KBM-7 (cell line): ENCODE measurements around the gene NBEA.

Source experiments
- DNase-seq: peaks from one replicate; pipeline ENCODE4 v3.0.0-alpha.2; 2015
- in situ Hi-C: fragments of 300-500 bp; cut with MboI; formaldehyde crosslinking; loops from 2 replicates; pipeline ENCODE4 v1.14.3; 2020; ENCODE audit warnings: low sequenced_read_pairs, low pct_unique_long_range_greater_than_20kb, mixed read lengths

Gene NBEA

DNA sequence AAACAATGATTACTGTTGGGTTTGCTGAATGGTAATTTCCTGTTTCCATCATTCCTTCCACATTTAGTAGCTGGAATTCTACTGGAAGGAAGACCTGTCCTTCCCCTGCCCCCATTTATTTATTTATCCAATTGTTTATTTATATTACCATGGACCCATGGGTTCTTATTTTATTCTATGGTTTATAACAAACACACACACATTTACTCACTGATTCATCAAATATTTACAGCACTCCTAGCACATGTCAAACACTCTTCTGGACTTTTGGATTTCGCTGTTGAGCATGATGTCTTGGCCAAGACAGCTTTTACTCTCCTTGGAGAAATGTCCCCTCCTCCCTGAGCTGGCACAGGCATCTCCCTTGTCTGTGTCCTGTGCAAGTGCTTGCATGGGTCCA, 762.3 kb downstream of the NBEA start:
- in situ Hi-C loops = no loop called here
- no peak for DNase-seq

DNA sequence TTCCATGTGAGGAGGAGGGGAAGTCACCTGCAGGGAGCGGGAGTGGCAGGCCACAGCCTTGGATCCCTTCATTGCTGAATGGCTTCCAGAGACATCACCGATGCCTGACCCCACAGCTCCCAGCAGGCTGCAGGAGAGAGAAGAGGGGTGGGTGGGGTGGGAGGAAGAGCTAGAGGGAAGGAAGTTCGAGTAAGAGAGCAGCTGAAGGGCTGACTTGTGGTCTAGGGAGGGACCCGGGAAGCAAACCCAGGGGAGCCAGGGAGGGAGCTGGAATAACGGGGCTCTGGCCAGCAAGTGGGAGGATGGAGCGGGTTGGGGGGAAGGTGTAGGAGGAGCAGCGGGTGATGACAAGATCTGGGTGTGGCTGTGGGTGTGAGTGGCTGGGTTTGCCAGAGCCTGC, 764.2 kb downstream of the NBEA start:
- in situ Hi-C loops = no loop called here
- no peak for DNase-seq

DNA sequence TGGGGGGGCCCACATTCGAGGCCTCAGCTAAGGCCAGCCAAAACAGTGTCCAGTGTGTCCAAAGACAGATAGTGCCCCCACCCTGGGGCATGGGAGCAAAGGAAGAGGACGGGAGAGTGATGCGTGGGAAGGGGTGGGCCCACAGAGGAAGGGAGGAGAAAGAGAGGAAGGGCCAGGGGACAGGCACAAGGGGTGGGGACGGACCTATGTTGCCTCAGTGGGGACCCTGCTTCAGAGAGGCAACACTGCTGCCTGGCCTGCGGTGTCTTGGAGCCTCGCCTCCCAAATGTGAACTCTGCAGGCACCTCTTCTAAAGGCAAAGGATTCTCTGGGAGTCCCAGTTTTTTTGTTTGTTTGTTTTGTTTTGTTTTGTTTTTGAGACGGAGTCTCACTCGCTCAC, 764.7 kb downstream of the NBEA start:
- no peak for DNase-seq
- in situ Hi-C loops = no loop called here

DNA sequence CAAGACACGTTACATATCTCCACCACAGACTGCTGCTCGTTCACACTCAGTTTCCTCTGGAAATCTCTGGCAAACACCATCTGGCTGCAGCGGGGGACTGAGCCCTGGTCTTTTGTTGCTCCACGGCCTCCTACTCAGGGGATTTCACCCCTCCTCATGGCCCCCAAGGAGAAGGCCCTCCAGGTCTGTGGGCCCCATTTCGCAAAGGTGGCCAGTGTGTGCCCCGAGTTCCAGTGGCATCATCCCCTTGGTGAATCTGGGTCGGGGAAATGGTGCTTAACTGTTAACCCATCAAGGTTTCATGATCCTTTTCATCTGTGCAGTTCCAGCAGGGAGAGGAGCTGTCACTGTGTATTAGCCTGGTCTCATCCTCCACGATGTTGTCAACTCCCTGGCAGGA, 769.8 kb downstream of the NBEA start:
- in situ Hi-C loops = no loop called here
- DNase-seq = no peak

DNA sequence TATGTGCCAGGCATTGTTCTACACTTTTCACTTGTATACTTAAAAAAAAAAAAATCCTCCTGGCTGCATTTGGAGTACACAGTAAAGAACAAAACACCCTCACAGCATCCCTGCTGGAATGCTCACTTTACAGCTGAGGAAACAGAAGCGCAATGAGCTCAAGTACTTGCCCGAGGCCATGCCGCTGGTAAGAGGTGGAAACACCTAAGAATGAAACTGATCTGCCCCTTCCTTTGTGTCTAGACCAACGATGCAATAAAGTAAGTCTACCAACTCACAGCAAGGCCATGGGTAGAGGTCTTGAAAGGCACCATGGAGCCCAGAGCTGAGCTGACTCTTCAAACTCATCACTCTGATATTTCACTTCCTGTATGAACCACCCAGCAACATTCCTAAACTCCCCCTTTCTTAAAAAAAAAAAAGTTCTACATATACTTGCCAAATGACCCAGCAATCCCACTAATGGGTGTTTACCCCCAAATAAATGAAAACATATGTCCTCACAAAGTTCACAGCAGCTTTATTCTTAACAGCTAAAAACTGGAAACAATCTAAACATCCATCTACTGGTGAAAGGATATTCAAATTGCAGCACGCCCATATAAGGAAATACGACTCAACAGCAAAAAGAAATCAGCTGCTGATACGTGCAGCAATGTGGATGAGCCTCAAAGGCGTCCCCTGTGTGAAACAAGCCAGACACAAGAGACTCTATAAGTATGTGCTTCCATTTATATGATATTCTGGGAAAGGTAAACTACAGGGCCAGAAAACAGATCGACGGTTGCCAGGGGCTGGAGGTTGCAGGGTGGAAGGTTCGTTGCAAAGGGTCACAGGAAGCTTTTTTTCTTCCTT, 771.1 kb downstream of the NBEA start:
- in situ Hi-C loops = no loop called here
- no peak for DNase-seq

DNA sequence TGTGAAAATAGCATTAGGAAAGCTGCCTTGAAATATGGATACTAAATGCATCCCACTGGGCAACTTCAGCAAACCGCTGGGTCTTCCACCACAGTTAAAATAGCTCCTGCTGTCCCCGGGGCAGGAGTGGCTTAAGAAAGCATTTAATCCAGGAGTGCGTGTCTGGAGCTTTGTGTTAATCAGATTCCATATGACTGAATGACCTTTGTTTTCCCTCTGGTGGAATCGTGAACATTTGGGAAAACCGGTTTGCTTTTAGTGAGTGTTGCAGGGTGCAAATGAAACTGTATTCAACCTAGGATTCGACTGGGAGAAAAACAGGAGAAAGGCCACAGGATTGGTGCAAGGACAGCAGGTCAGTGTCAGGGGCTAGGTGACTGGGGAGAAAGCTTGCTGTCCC, 772.1 kb downstream of the NBEA start:
- in situ Hi-C loops = no loop called here
- no peak for DNase-seq

DNA sequence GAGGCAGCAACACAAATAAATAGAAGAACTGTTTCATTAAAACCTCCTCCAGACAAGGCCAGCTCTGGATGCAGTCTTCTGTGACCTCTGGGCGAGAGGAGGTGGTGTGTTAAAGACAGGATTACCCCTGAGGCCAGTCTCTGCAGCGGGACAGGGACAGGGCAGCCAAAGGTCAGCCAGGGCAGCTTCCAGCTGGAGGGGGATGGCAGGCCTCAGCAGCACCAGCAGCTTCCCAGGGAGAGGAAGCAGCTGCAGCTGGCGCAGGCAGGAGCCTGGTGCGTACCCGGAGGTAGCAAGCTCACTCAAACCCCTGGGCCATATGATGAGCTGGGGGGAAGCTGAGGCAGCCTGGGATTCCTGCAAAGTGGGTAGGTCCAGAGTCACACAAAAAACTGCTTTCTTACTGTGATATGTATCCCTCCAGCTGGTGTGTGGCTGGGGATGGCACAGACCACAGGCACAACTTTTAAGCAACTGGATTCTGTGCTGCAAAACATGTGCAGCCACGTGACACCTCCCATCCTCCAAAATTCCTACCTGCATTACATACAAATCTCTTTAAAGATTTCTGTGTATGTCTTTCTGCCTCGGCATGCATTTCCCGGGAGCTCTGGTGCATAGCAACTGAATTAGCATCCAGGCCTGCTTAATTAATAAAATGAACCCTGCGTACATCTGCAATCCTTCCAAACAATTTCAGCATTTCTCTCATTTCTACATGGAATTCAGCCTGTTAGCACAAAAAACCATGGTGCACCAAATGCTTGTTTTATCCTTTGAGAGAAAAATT, 772.7 kb downstream of the NBEA start:
- DNase-seq = no peak
- in situ Hi-C loops = no loop called here

DNA sequence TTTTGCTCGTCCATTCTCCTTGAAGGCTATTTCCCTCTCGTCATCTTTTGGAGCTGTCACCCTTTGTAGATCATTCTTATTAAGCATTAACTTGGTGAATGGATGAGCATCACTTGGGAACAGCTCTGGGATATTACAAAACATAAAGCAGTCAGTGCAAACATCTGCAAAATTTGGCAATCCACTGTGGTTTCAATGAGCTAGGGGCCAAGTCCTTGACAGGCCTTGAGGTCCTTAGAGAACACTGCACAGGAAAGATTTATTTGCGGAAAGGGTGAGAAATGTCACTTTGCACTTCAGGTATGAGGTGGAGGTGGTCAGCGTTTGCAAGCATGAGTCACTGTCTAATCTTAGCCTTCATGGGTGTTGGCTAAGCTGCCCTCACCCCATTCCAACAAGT, 774.1 kb downstream of the NBEA start:
- DNase-seq = no peak
- in situ Hi-C loops = no loop called here

DNA sequence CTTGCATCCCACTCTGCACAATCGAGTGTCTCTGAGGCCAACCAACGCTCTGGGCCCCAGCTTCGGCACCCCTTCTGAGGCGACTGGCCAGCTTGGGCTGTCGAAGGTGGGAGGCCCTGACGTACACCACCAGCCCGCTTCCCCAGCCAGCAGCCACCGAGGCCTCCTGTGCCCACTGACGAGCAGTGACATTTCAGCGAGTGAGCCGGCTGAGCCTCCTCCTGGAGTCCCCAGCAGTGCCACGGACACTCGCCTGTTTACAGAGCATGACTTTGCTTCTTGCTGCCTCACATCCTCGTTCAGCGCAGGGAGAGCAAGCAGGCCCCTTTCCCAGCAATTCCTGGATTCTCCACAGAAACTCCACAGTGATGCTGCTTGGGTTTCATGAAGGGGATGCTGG, 774.7 kb downstream of the NBEA start:
- in situ Hi-C loops = no loop called here
- DNase-seq = no peak

DNA sequence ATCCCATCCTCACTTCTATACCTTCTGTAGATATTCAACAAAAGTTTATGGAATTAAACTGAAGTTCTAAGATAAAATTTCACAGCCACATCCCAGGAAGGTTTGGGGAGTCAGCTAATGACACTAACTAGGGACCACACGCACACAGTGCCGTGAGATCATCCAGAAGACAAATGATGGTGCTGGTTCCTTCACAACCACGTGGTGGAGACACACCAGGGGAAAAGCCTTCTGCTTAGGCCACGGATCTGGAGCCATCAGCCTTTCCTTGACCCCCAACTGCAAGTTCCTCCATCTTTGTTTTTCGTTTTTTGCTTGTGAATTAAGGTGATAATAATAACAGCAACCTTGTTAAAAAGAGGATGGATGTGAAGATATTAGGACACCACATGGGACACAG, 776.0 kb downstream of the NBEA start:
- in situ Hi-C loops = no loop called here
- DNase-seq = no peak

DNA sequence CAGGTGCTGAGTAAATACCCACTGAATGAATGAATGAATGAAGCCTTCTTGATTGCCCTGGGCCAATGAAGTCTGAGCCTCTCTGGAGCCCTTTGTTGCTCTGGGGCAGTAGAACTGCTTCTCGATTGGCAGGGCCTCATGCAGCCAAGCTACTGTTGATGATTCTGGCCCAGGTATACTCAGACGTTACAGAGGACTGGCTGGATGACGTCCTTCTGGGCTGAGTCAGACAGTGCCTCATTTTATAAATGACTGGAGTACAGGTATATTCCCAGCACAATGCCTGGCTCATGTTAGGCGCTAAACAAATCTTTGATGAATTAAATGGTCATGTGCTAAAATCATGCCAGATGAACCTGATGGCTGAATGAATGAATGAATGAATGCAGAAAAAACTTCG, 778.2 kb downstream of the NBEA start:
- in situ Hi-C loops = no loop called here
- no peak for DNase-seq

DNA sequence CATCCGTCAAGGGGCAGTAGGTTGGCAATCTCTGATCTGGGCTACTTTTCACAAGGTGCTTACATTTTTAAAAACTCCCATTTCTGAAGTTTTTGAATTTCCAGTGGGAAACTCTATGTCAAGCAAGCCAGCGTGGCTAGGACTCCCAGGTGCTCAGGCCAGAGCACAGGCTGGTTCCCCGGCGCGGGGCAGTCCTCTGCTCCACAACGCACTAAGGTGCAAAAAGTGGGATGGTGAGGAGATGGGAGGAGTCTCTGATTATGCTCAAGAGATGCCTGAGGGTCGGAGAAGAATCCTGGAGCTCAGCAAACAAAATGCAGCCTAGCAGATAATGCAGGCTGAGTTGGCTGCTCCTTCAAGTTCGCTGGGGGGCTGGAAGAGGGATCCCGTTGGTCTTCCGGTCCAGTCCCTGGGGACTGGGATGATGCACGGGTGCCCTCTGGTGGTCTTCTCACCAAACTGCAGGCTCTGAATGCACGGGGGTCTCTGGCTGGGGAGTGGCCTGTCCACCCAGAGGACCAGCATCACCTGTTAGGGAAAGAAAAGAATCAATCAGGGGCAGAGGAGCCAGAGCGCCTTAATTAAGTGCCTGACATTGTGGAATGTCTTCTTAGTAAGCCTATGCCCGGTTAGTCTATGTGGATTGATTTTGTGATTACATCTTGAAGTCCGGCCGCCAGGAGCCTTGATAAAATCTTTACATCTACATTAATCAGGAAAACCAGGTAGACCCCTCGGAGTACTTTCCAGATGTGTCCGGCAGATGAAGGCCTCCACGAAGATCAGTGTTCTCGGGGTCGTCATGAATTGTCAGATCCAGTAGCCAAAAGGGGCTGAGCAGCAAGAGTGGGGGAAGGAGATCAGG, 778.9 kb downstream of the NBEA start:
- peak; percentile 73 for DNase-seq
- in situ Hi-C loops = no loop called here
